BLaER1 treated with 17β-estradiol and CSF1 and Interleukin-3, amounts not matched to agents 10 nM and 100 nM (cell line): ENCODE data around the gene ABCA1.
A peak's percentile ranks its signal among the peaks of the same experiment; 100 is the strongest.

Source experiments
- H3K27ac ChIP-seq, 11 experiments: shearing (Covaris generic); formaldehyde crosslinking; 2 replicates each; pipeline ENCODE4 v1.8.1; 2022
- H3K27me3 ChIP-seq, 11 experiments: shearing (Covaris generic); formaldehyde crosslinking; 2 replicates each; pipeline ENCODE4 v1.8.1; 2022
- H3K36me3 ChIP-seq, 11 experiments: shearing (Covaris generic); formaldehyde crosslinking; 2 replicates each; pipeline ENCODE4 v1.8.1; 2022
- H3K4me1 ChIP-seq, 10 experiments: shearing (Covaris generic); formaldehyde crosslinking; 2 replicates each; pipeline ENCODE4 v1.8.1; 2022
- H3K4me2 ChIP-seq, 11 experiments: shearing (Covaris generic); formaldehyde crosslinking; 2 replicates each; pipeline ENCODE4 v1.8.1; 2022
- H3K4me3 ChIP-seq, 10 experiments: shearing (Covaris generic); formaldehyde crosslinking; 2 replicates each; pipeline ENCODE4 v1.8.1; 2022
- H3K9ac ChIP-seq, 11 experiments: shearing (Covaris generic); formaldehyde crosslinking; 2 replicates each; pipeline ENCODE4 v1.8.1; 2022
- H3K9me3 ChIP-seq, 11 experiments: shearing (Covaris generic); formaldehyde crosslinking; replicated peaks in 1 of 11; 2 replicates each; pipeline ENCODE4 v1.8.1; 2022
- H4K20me1 ChIP-seq, 11 experiments: shearing (Covaris generic); formaldehyde crosslinking; 2 replicates each; pipeline ENCODE4 v1.8.1; 2022
- Cebpa-rat ChIP-seq, 11 experiments: shearing (Covaris generic); IDR thresholded peaks; 2 replicates each; pipeline ENCODE4 v1.8.1; 2022

Gene ABCA1

DNA sequence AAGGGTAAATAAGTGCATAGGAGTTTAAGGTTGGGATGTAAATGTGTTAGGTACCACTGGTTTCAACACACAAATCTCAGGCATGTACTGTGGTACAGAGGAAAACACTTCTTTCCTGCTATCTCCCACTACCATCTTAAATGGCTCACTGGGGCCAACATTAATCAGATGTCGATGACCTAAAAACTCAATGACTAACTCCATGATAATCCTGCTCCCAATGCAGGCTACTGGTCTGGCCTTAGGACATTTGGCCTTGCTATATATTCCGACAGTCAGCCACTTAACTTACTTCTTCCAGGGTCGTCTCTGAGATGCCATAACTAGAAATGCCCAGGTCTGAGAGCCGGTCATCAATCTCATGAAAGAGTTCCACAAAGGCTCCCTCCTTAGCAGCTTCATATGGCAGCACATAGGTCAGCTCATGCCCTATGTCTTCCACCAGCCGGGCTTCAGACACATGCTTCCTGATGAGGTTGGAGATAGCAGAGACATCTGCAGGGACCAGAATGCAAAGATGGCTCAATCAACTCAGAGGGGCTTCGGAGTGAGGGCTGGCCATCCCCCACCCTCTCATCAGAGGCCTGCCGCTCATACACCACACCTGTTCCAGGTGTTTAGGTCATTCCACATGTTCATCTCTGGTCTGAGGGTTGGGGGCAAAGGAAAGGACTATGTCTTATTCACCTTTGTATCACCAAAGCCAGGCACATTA lies 111.9 kb downstream of the ABCA1 start:
- Histone ChIP-seq H3K36me3 (peaks cover 98 to 100% (median 99%) of the 10 kb centered on the region in 11 experiments), H3K4me1 (no peaks in the 10 kb centered on the region), H3K9ac (no peak overlapping the region), H3K9me3 (no peaks in the 10 kb centered on the region), H3K27me3 (no peaks in the 10 kb centered on the region), H3K4me3 (no peak overlapping the region), H4K20me1 (peaks cover 10 to 100% (median 85%) of the 10 kb centered on the region in 11 experiments; a peak in 21 of 22 replicates), H3K27ac (no peak overlapping the region), H3K4me2 (no peak overlapping the region)
- TF ChIP-seq Cebpa-rat (IDR thresholded peaks at IDR 0.05), result no peak

DNA sequence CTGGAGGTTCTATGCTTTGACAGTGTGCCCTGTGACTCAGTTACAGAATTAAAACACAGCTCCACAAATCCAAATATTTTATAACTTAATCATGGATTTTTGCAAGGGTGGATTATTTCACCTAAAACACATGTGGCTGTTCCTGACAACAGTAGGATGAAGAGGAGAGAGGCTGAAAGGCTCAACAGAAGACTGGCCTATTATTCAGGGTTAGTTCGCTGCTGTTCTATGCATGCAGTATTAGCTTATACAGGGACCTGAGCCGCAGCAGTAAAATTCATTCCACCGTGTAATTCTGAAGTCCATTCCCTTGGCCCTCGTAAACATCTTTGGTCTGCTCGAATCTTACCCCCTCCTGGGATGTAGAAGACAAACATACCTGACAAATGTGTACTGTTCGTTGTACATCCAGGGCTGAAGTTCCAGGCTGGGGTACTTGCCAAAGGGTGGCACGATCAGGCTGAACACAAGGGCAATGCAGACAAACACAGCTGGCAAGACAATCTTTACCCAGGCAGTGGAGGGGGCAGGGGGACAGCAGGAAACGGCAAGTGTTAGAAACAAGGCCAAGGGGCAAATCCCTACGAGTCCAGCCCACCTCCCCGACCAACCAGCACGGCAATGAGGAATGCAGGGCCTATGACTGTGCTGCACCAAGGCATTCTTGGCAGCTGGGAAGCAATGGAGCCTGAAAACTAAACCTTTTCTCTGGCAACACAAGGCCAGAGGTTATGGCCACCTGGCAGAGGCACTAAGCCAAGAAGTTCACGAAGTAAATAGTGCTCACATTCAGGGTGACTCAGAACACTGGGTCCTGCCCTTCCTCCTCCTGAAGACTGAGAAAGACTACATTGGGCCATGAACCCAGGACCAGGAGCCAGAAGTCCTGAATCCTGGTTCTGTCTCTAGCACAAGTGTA lies 117.3 kb downstream of the ABCA1 start:
- no peak overlapping the region for H3K4me3 ChIP-seq
- H3K9me3 ChIP-seq, result no peaks in the 10 kb centered on the region
- peaks cover 98 to 100% (median 99%) of the 10 kb centered on the region in 11 experiments for H3K36me3 ChIP-seq
- H4K20me1 ChIP-seq, result peaks cover 19 to 100% (median 74%) of the 10 kb centered on the region in 11 experiments
- no peaks in the 10 kb centered on the region for H3K27me3 ChIP-seq
- H3K9ac ChIP-seq, result peak overlapping the region in 1 of 11 experiments; percentile 49; a peak in 1 of 22 replicates
- no peaks in the 10 kb centered on the region; a peak in 1 of 20 replicates for H3K4me1 ChIP-seq
- H3K27ac ChIP-seq, result 0 out of 22 replicates have a peak overlapping the region, but pooled peaks of 2 of the 11 experiments have one; percentile 4 to 11
- TF ChIP-seq Cebpa-rat (IDR thresholded peaks at IDR 0.05), result no peak
- H3K4me2 ChIP-seq, result no peak overlapping the region

DNA sequence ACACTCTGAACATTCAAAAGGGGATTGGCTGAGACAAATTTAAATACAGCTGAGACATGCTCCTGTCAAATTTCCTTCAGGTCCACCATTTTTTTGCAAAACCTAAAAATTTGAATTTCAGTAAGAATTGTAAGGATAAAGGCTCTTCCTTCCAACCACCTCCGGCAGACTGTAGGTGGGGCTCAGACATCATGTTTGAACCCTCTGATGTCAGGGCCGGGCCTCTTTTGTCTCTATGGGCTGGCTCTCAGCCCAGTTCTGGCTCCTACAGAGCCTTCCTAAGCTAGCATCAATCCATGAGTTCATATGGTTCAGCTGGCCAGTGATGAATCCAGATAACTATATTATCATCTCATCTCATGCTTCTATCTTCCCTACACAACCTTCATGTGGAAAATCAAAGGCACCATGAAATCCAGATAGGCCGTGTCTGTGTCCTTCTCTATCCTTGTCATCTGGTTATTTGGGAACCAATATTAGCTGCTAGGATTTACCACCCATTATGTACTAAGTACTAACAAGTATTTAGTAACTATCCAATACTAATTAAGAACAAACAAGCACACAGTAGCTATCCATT lies 119.8 kb downstream of the ABCA1 start:
- peaks cover 16 to 100% (median 78%) of the 10 kb centered on the region in 11 experiments for H4K20me1 ChIP-seq
- H3K4me3 ChIP-seq, result no peak overlapping the region
- no peak overlapping the region for H3K9ac ChIP-seq
- H3K4me1 ChIP-seq, result no peaks in the 10 kb centered on the region; a peak in 2 of 20 replicates
- H3K4me2 ChIP-seq, result no peak overlapping the region
- no peak overlapping the region for H3K27ac ChIP-seq
- peaks cover 98 to 100% (median 99%) of the 10 kb centered on the region in 11 experiments for H3K36me3 ChIP-seq
- H3K9me3 ChIP-seq, result no peaks in the 10 kb centered on the region
- H3K27me3 ChIP-seq, result no peaks in the 10 kb centered on the region
- no peak for TF ChIP-seq Cebpa-rat (IDR thresholded peaks at IDR 0.05)

DNA sequence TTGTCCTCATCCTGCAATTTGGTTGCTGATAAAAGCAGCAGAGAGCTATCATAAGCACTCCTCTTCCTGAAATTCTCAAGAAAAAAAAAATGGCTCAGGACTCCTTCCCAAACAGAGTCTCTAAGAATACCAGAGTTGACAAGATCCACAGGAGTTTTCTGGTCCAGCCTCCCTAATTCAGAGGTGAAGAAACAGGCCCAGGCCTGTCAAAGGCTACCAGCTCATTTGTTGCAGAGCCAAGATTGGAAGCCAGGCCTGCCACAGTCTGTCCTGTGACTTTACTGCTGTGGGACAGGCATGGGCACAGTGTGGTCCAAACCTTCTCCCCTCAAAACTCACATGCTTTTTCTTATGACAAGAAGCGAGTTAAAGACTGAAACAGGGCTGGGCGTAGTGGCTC lies 122.5 kb downstream of the ABCA1 start:
- TF ChIP-seq Cebpa-rat (IDR thresholded peaks at IDR 0.05), result no peak
- H3K9ac ChIP-seq, result no peak overlapping the region
- H3K27ac ChIP-seq, result no peak overlapping the region
- H3K4me2 ChIP-seq, result no peak overlapping the region
- no peaks in the 10 kb centered on the region for H3K27me3 ChIP-seq
- peaks cover 98 to 100% (median 99%) of the 10 kb centered on the region in 11 experiments for H3K36me3 ChIP-seq
- peaks cover 0 to 13% (median 0%) of the 10 kb centered on the region in 10 experiments; a peak in 2 of 20 replicates for H3K4me1 ChIP-seq
- no peak overlapping the region for H3K4me3 ChIP-seq
- peaks cover 22 to 100% (median 67%) of the 10 kb centered on the region in 11 experiments; a peak in 18 of 22 replicates for H4K20me1 ChIP-seq
- H3K9me3 ChIP-seq, result no peaks in the 10 kb centered on the region

DNA sequence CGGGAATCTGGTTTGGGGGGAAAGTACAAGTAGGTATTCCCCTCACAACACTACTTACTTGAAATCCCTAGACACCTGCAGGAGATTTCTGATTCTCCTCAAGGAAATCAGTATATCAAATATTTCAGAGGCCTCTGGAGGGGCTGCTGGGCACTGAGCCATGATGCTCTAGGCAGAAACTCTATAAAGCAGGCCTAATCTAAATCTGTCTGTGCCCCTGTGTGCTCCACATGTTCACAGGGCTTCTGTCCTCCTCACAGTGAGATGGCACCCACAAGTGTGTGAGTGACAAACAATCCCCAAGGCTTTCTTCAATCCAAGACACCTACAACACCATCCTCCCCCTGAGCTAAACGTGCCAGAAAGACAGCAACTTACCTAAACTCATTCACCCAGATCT lies 125.0 kb downstream of the ABCA1 start:
- Histone ChIP-seq H3K9me3 (no peaks in the 10 kb centered on the region), H3K4me3 (no peak overlapping the region), H3K27ac (no peak overlapping the region), H3K9ac (no peak overlapping the region), H3K36me3 (peaks cover 97 to 100% (median 99%) of the 10 kb centered on the region in 11 experiments), H3K4me1 (peaks cover 0 to 36% (median 0%) of the 10 kb centered on the region in 10 experiments; a peak in 6 of 20 replicates), H4K20me1 (peaks cover 16 to 100% (median 66%) of the 10 kb centered on the region in 11 experiments; a peak in 18 of 22 replicates), H3K27me3 (no peaks in the 10 kb centered on the region), H3K4me2 (no peak overlapping the region)
- TF ChIP-seq Cebpa-rat (IDR thresholded peaks at IDR 0.05), result no peak

DNA sequence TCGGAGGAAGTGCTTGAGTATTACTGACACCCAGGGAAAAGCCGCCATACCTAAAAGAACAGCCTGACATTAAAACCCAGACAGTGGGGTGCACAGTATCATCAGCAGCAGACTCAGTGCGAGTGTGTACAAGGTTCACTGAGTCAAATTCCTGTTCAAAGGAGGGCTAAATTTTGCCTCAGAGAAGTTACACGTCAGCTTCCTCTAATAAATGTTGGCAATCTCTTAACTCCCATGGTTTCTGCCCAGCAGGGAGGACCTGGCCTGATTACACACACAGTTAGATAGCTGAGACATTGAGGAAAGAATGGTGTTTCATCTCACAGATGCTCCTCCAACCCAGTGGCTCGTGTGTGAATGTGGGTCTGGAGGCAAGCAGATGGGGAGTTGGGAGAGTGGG lies 125.8 kb downstream of the ABCA1 start:
- Histone ChIP-seq H3K4me2 (no peak overlapping the region), H3K27ac (no peak overlapping the region), H3K9ac (no peak overlapping the region), H4K20me1 (peaks cover 16 to 100% (median 65%) of the 10 kb centered on the region in 11 experiments; a peak in 18 of 22 replicates), H3K4me3 (no peak overlapping the region), H3K36me3 (peaks cover 99 to 100% (median 100%) of the 10 kb centered on the region in 11 experiments), H3K4me1 (peaks cover 0 to 40% (median 0%) of the 10 kb centered on the region in 10 experiments; a peak in 6 of 20 replicates), H3K9me3 (no peaks in the 10 kb centered on the region), H3K27me3 (no peaks in the 10 kb centered on the region)
- TF ChIP-seq Cebpa-rat (IDR thresholded peaks at IDR 0.05), result no peak

DNA sequence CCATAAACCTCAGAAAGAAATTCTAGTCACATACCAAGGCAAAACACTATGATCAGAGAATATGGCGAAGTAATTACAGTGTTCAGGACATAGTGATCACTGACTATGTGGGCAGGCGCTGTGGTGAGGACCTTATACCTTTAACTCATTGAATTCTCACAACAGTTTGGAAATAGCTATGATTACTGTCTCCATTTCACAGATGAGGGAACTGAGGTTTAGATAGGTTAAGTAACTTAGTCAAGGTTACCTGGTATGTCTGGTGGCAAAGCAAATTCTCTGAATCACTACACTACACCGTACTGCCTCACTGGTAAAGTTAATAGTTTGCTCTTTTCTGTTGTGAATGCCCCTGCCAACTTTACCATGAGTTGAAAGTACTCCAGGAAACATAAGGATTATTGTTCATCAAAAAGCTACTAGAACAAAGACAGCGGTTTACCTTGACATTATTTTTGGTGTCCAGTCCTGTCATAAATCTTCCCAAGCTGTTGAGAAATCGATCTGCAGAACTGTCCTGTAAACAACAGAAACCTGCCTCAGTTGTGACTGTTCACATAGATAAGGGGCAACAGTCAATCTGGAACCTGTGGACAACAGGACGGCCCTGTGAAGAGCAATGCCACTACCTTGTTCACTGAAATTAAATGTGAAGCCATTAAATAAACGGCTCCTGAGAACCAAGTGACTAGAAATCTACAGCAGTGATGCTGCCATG lies 127.7 kb downstream of the ABCA1 start:
- Histone ChIP-seq H3K27ac (no peak overlapping the region), H3K36me3 (peaks cover 99 to 100% (median 100%) of the 10 kb centered on the region in 11 experiments)
- TF ChIP-seq Cebpa-rat (IDR thresholded peaks at IDR 0.05), result no peak

More for the DNA sequence above, 127.7 kb downstream of the ABCA1 start:
- H3K9ac ChIP-seq, result no peak overlapping the region; a peak in 1 of 22 replicates
- H3K27me3 ChIP-seq, result no peaks in the 10 kb centered on the region
- H3K4me1 ChIP-seq, result peaks cover 0 to 59% (median 11%) of the 10 kb centered on the region in 10 experiments; a peak in 13 of 20 replicates
- peak overlapping the region in 1 of 11 experiments; percentile 21; a peak in 1 of 22 replicates for H3K4me2 ChIP-seq
- H3K4me3 ChIP-seq, result no peak overlapping the region
- no peaks in the 10 kb centered on the region for H3K9me3 ChIP-seq
- H4K20me1 ChIP-seq, result peaks cover 17 to 100% (median 69%) of the 10 kb centered on the region in 11 experiments; a peak in 19 of 22 replicates
